Measurements from ENCODE around the gene MFSD2B. TPM values are rescaled to one million over a fixed set of nuclear protein-coding genes. Genes with fewer than 3 reads are reported as not detected.

Gene MFSD2B
- total RNA-seq, 1 experiment from 2014 or later, result 0.39 TPM

GRCh38 chr2:24019729-24020128, 9.8 kb downstream of the MFSD2B start (continued):
- TF ChIP-seq EGR1 (IDR thresholded peaks at IDR 0.05; ENCODE audit: low read depth) (no peak), CBX3 (IDR thresholded peaks at IDR 0.05; ENCODE audit: low read depth) (no peak), ZFX (IDR thresholded peaks at IDR 0.05) (no peak), POLR2AphosphoS5 (IDR thresholded peaks at IDR 0.05; ENCODE audit: low read depth, low read length) (no peak)
- TF ChIP-seq, protein P1, sequence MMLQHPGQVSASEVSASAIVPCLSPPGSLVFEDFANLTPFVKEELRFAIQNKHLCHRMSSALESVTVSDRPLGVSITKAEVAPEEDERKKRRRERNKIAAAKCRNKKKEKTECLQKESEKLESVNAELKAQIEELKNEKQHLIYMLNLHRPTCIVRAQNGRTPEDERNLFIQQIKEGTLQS (IDR thresholded peaks at IDR 0.05), result no peak

DNA sequence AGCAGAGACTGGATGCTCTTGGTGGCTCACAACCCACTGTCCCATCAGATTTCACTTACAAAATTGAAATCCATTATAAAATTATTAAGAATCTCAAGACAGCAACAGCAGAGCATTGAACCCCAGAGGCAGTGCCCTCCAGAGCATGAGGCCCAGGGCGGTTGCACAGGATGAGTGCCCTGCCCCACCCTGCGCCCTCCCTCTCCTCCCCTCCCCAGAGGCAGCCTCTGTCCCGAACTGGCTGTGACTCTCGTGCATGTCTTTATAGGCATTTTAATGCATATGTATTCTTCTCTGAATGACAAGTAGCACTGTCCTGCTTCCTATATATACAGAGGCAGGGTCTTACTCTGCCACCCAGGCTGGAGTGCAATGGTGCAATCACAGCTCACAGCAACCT, 10.4 kb downstream of the MFSD2B start:
- CTCF ChIA-PET, result no interaction called here
- POLR2A ChIA-PET, result no interaction called here
- ATAC-seq (no peak), DNase-seq (ENCODE audit: low read depth, low spot score) (no peak)
- Histone ChIP-seq H3K4me2 (ENCODE audit: low read length) (no peak overlapping the region), H3K9me3 (ENCODE audit: control insufficient read depth in 1 of 2, insufficient read depth in 1 of 2, low read depth in 1 of 2, low read length in 2 of 2) (no peaks in the 10 kb centered on the region), H3K79me2 (ENCODE audit: insufficient read depth, low read length) (no peaks in the 10 kb centered on the region), H3K27me3 (ENCODE audit: insufficient read depth, low read length) (no peaks in the 10 kb centered on the region), H3K27ac (ENCODE audit: low read depth, low read length) (no peak overlapping the region), H3K9ac (ENCODE audit: low read length) (no peak overlapping the region), H4K20me1 (ENCODE audit: insufficient read depth) (no peaks in the 10 kb centered on the region), H3K4me3 (replicated peaks in 1 of 2; ENCODE audit: low read depth in 1 of 2, low read length in 2 of 2) (no peak overlapping the region), H2AFZ (ENCODE audit: low read depth, low read length, poor library complexity, severe bottlenecking) (no peak overlapping the region), H3K9me2 (ENCODE audit: insufficient read depth) (no peaks in the 10 kb centered on the region), H3K4me1 (ENCODE audit: control insufficient read depth in 1 of 2, insufficient read depth in 2 of 2, low read length in 2 of 2) (peaks cover 7 to 16% of the 10 kb centered on the region in 2 experiments), H3K36me3 (ENCODE audit: control insufficient read depth in 1 of 2, insufficient read depth in 2 of 2, low read length in 2 of 2) (no peaks in the 10 kb centered on the region)
- intact Hi-C loops (cut with micrococcal nuclease), result no loop called here
- TF ChIP-seq ZNF274 (IDR thresholded peaks at IDR 0.05; ENCODE audit: low read depth, low read length) (no peak), CEBPB (IDR thresholded peaks at IDR 0.05; ENCODE audit: low read depth) (no peak)
- RAD21 ChIA-PET (ENCODE audit: low non-redundant PET in 1 of 2, low total read pairs in 2 of 2, uncharacterized antibody in 2 of 2, unreplicated experiment in 2 of 2), result no interaction called here
- no TSS peak for BruUV-seq (replicated peaks)

GRCh38 chr2:24021122-24021998, 11.5 kb downstream of the MFSD2B start:
- Histone ChIP-seq H3K4me1 (ENCODE audit: control insufficient read depth in 1 of 2, insufficient read depth in 2 of 2, low read length in 2 of 2) (peaks cover 0 to 5% of the 10 kb centered on the region in 2 experiments; a peak in 1 of 4 replicates), H3K9me3 (ENCODE audit: control insufficient read depth in 1 of 2, insufficient read depth in 1 of 2, low read depth in 1 of 2, low read length in 2 of 2) (no peaks in the 10 kb centered on the region), H3K27me3 (ENCODE audit: insufficient read depth, low read length) (no peaks in the 10 kb centered on the region), H4K20me1 (ENCODE audit: insufficient read depth) (no peaks in the 10 kb centered on the region), H3K36me3 (ENCODE audit: control insufficient read depth in 1 of 2, insufficient read depth in 2 of 2, low read length in 2 of 2) (no peaks in the 10 kb centered on the region), H3K9ac (ENCODE audit: low read length) (no peak overlapping the region), H3K4me3 (replicated peaks in 1 of 2; ENCODE audit: low read depth in 1 of 2, low read length in 2 of 2) (no peak overlapping the region), H3K9me2 (ENCODE audit: insufficient read depth) (no peaks in the 10 kb centered on the region), H3K79me2 (ENCODE audit: insufficient read depth, low read length) (no peaks in the 10 kb centered on the region), H2AFZ (ENCODE audit: low read depth, low read length, poor library complexity, severe bottlenecking) (no peak overlapping the region), H3K27ac (ENCODE audit: low read depth, low read length) (no peak overlapping the region), H3K4me2 (ENCODE audit: low read length) (no peak overlapping the region)
- DNase-seq (ENCODE audit: low read depth, low spot score) (no peak), ATAC-seq (peak; percentile 85)
- intact Hi-C loops (cut with micrococcal nuclease), result no loop called here
- ChIA-PET CTCF (no interaction called here), RAD21 (ENCODE audit: low non-redundant PET in 1 of 2, low total read pairs in 2 of 2, uncharacterized antibody in 2 of 2, unreplicated experiment in 2 of 2) (no interaction called here), POLR2A (interaction anchor here (0.7 kb wide), 1 partner anchor 26 kb away, joined by 3 read pairs; the partner anchor contains the start of gene WDCP)
- BruUV-seq (replicated peaks), result no TSS peak
- TF ChIP-seq, protein P1 (IDR thresholded peaks at IDR 0.05), result no peak
- TF ChIP-seq ZNF274 (IDR thresholded peaks at IDR 0.05; ENCODE audit: low read depth, low read length) (no peak), MAX (IDR thresholded peaks at IDR 0.05) (no peak; the same call in 1 of the 2 replicates), CBX3 (IDR thresholded peaks at IDR 0.05; ENCODE audit: low read depth) (no peak), EZH2 (IDR thresholded peaks at IDR 0.05) (no peak), FOSL1 (IDR thresholded peaks at IDR 0.05; ENCODE audit: low read depth) (no peak), SP1 (IDR thresholded peaks at IDR 0.05; ENCODE audit: low read depth) (no peak), TCF7L2 (IDR thresholded peaks at IDR 0.05; ENCODE audit: borderline replicate concordance, extremely low read depth, insufficient read depth, insufficient read length) (no peak), SRF (IDR thresholded peaks at IDR 0.05; ENCODE audit: low read depth) (no peak), RAD21 (IDR thresholded peaks at IDR 0.05; ENCODE audit: low read depth) (peak; percentile 71), EZH2phosphoT487 (IDR thresholded peaks at IDR 0.05; ENCODE audit: borderline replicate concordance) (no peak)
- TF ChIP-seq, protein P2, sequence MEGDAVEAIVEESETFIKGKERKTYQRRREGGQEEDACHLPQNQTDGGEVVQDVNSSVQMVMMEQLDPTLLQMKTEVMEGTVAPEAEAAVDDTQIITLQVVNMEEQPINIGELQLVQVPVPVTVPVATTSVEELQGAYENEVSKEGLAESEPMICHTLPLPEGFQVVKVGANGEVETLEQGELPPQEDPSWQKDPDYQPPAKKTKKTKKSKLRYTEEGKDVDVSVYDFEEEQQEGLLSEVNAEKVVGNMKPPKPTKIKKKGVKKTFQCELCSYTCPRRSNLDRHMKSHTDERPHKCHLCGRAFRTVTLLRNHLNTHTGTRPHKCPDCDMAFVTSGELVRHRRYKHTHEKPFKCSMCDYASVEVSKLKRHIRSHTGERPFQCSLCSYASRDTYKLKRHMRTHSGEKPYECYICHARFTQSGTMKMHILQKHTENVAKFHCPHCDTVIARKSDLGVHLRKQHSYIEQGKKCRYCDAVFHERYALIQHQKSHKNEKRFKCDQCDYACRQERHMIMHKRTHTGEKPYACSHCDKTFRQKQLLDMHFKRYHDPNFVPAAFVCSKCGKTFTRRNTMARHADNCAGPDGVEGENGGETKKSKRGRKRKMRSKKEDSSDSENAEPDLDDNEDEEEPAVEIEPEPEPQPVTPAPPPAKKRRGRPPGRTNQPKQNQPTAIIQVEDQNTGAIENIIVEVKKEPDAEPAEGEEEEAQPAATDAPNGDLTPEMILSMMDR (IDR thresholded peaks at IDR 0.05 in 2 of 3, conservative IDR thresholded peaks at IDR 0.05 in 1 of 3; ENCODE audit: borderline replicate concordance in 1 of 3, insufficient read depth in 1 of 3, low read depth in 2 of 3, low read length in 2 of 3), result peak; percentile 49 to 57 (median 56); a peak in 5 of 6 replicates

Data from HCT116 (cell line).